GM23338 (cell line): Measurements from ENCODE around the gene POLK. TPM values are rescaled to one million over a fixed set of nuclear protein-coding genes. Genes with fewer than 3 reads are reported as not detected.

Source experiments
- ATAC-seq: fragments of 200-7000 bp; cut with Tn5 transposase; 3 replicates; pipeline ENCODE4 v1.9.1; 2020
- DNase-seq: peaks from one replicate; pipeline ENCODE4 v3.0.0-alpha.2; 2015; ENCODE audit warnings: low spot score
- H2AFZ ChIP-seq: fragments of 200-600 bp; sonication (generic); 2 replicates; pipeline ENCODE4 v1.8.0; 2016; ENCODE audit warnings: antibody characterized with exemption, mild to moderate bottlenecking, moderate library complexity
- H3F3A ChIP-seq: fragments of 200-600 bp; sonication (generic); replicated peaks from 2 replicates; pipeline ENCODE4 v1.8.0; 2017; ENCODE audit warnings: antibody characterized with exemption, mixed run types, low read depth
- H3K27ac ChIP-seq: fragments of 200-600 bp; sonication (generic); 2 replicates; pipeline ENCODE4 v1.6.1; 2016; ENCODE audit warnings: low read depth
- H3K27me3 ChIP-seq: fragments of 200-600 bp; sonication (generic); 2 replicates; pipeline ENCODE4 v1.8.0; 2016; ENCODE audit warnings: mild to moderate bottlenecking, mixed run types, moderate library complexity; ENCODE audit not compliant: insufficient read depth
- H3K36me3 ChIP-seq: fragments of 200-600 bp; sonication (generic); 2 replicates; pipeline ENCODE4 v1.8.0; 2016; ENCODE audit warnings: mild to moderate bottlenecking; ENCODE audit not compliant: insufficient read depth
- H3K4me1 ChIP-seq: fragments of 200-600 bp; sonication (generic); 2 replicates; pipeline ENCODE4 v1.8.0; 2016; ENCODE audit warnings: mild to moderate bottlenecking, moderate library complexity; ENCODE audit not compliant: insufficient read depth
- H3K4me2 ChIP-seq: fragments of 200-600 bp; sonication (generic); 2 replicates; pipeline ENCODE4 v1.7.1; 2017; ENCODE audit warnings: mixed run types
- H3K4me3 ChIP-seq: fragments of 200-600 bp; sonication (generic); 2 replicates; pipeline ENCODE4 v1.6.1; 2016; ENCODE audit warnings: mixed run types
- H3K79me2 ChIP-seq: fragments of 200-600 bp; sonication (generic); replicated peaks from 2 replicates; pipeline ENCODE4 v1.8.0; 2017; ENCODE audit warnings: mild to moderate bottlenecking; ENCODE audit not compliant: insufficient read depth
- H3K9me2 ChIP-seq: fragments of 200-600 bp; sonication (generic); 2 replicates; pipeline ENCODE4 v1.8.0; 2017; ENCODE audit not compliant: insufficient read depth
- H4K20me1 ChIP-seq: fragments of 200-600 bp; sonication (generic); replicated peaks from 2 replicates; pipeline ENCODE4 v1.8.0; 2017; ENCODE audit warnings: mild to moderate bottlenecking; ENCODE audit not compliant: insufficient read depth
- H3K27ac Mint-ChIP-seq: 2 replicates; pipeline ENCODE4 v1.8.0; 2020; ENCODE audit warnings: inconsistent platforms, mild to moderate bottlenecking, moderate library complexity, mixed read lengths
- H3K27me3 Mint-ChIP-seq: 3 replicates; pipeline ENCODE4 v1.8.0; 2022; ENCODE audit warnings: low read depth, mild to moderate bottlenecking, moderate library complexity, mixed read lengths, inconsistent platforms; ENCODE audit not compliant: insufficient read depth, poor library complexity
- H3K36me3 Mint-ChIP-seq: 3 replicates; pipeline ENCODE4 v1.8.0; 2021; ENCODE audit warnings: low read depth, mild to moderate bottlenecking, inconsistent platforms, moderate library complexity, mixed read lengths
- H3K4me1 Mint-ChIP-seq: 3 replicates; pipeline ENCODE4 v1.8.0; 2020; ENCODE audit warnings: mild to moderate bottlenecking, inconsistent platforms, mixed read lengths
- H3K4me3 Mint-ChIP-seq: 3 replicates; pipeline ENCODE4 v1.8.0; 2021; ENCODE audit warnings: moderate library complexity, mild to moderate bottlenecking, inconsistent platforms, mixed read lengths
- H3K9me3 Mint-ChIP-seq: 3 replicates; pipeline ENCODE4 v1.8.0; 2020; ENCODE audit warnings: moderate library complexity, mild to moderate bottlenecking, inconsistent platforms, mixed read lengths
- CREB1 ChIP-seq: fragments of 250-450 bp; sonication (Bioruptor Pico); IDR thresholded peaks from 2 replicates; pipeline ENCODE4 v1.5.0; 2020; ENCODE audit warnings: low read depth, mild to moderate bottlenecking, moderate library complexity
- CTCF ChIP-seq, 2 experiments: fragments of 200-600 bp in 1 of 2; sonication (generic) in 1 of 2; conservative IDR thresholded peaks; 2 replicates each; pipeline versions ENCODE4 v1.5.1 to v1.6.1; 2016 to 2017; ENCODE audit warnings: antibody characterized with exemption in 2 of 2, low read depth in 2 of 2, mild to moderate bottlenecking in 2 of 2, moderate library complexity in 1 of 2
- ETS1 ChIP-seq: IDR thresholded peaks from 2 replicates; pipeline ENCODE4 v1.6.1; 2016; ENCODE audit warnings: antibody characterized with exemption
- EZH2 ChIP-seq: fragments of 200-600 bp; sonication (generic); IDR thresholded peaks from one replicate; pipeline ENCODE4 v1.8.0; 2017; ENCODE audit warnings: antibody characterized with exemption, mild to moderate bottlenecking, low read depth; ENCODE audit not compliant: unreplicated experiment
- EZH2phosphoT487 ChIP-seq: fragments of 200-600 bp; sonication (generic); IDR thresholded peaks from one replicate; pipeline ENCODE4 v1.8.1; 2018; ENCODE audit warnings: antibody characterized with exemption; ENCODE audit not compliant: unreplicated experiment
- JUNB ChIP-seq: IDR thresholded peaks from one replicate; pipeline ENCODE4 v1.6.1; 2016; ENCODE audit warnings: antibody characterized with exemption; ENCODE audit not compliant: unreplicated experiment
- NANOG ChIP-seq: IDR thresholded peaks from 2 replicates; pipeline ENCODE4 v1.6.1; 2016; ENCODE audit warnings: antibody characterized with exemption, borderline replicate concordance
- POLR2AphosphoS5 ChIP-seq: IDR thresholded peaks from 2 replicates; pipeline ENCODE4 v1.6.1; 2016; ENCODE audit warnings: antibody characterized with exemption, low read depth
- REST ChIP-seq: IDR thresholded peaks from one replicate; pipeline ENCODE4 v1.6.1; 2018; ENCODE audit warnings: antibody characterized with exemption; ENCODE audit not compliant: unreplicated experiment
- STAT1 ChIP-seq: IDR thresholded peaks from one replicate; pipeline ENCODE4 v1.6.1; 2016; ENCODE audit warnings: antibody characterized with exemption; ENCODE audit not compliant: unreplicated experiment
- ZNF114 ChIP-seq: fragments of 250-450 bp; sonication (Bioruptor Pico); IDR thresholded peaks from 2 replicates; pipeline ENCODE4 v1.5.0; 2020; ENCODE audit warnings: mild to moderate bottlenecking, moderate library complexity
- ZNF331 ChIP-seq: fragments of 250-450 bp; sonication (Bioruptor Pico); IDR thresholded peaks from 2 replicates; pipeline ENCODE4 v1.5.0; 2020; ENCODE audit warnings: low read depth, mild to moderate bottlenecking, moderate library complexity
- polyA plus RNA-seq: library from polyadenylated mRNA; unstranded; fragments of >200 nt; fragmentation: Nextera tagmentation; extraction: Ambion mirVana; gene quantifications from 2 replicates; pipeline ENCODE4 v1.2.1, GENCODE V29; 2016
- total RNA-seq: library from RNA; depleted of rRNA; stranded (reverse); fragments of >200 nt; shearing (Covaris generic); gene quantifications from 2 replicates; pipeline ENCODE4 v1.2.3, GENCODE V29; 2014

The POLK gene
- total and polyA plus RNA-seq, 2 experiments from 2014 or later = 6.3 to 14.5 TPM

- H3K27ac ChIP-seq = no peak overlapping the region
- H3K27me3 ChIP-seq = no peaks in the 10 kb centered on the region
- no peak for ATAC-seq
- no peaks in the 10 kb centered on the region for H4K20me1 ChIP-seq
- H3K27ac Mint-ChIP-seq = no peak overlapping the region
- H3K27me3 Mint-ChIP-seq = no peaks in the 10 kb centered on the region
- H3K4me3 ChIP-seq = no peak overlapping the region
- H3K36me3 Mint-ChIP-seq = no peaks in the 10 kb centered on the region
- TF ChIP-seq EZH2phosphoT487 = no peak
- TF ChIP-seq CTCF (conservative IDR thresholded peaks at IDR 0.05; ENCODE audit: low read depth in 2 of 2) = no peak
- no peak for TF ChIP-seq CREB1 (CRISPR knock-in tag)
- no peak for TF ChIP-seq JUNB
- no peak overlapping the region for H3K4me3 Mint-ChIP-seq
- H3K4me1 ChIP-seq = no peaks in the 10 kb centered on the region
- H3K9me2 ChIP-seq = no peaks in the 10 kb centered on the region
- no peaks in the 10 kb centered on the region for H3F3A ChIP-seq
- peaks cover 2% of the 10 kb centered on the region; the same call in 1 of the 3 replicates for H3K4me1 Mint-ChIP-seq
- H3K9me3 Mint-ChIP-seq = no peaks in the 10 kb centered on the region
- no peaks in the 10 kb centered on the region for H3K79me2 ChIP-seq
- no peak for DNase-seq
- no peak overlapping the region for H3K4me2 ChIP-seq
- no peak overlapping the region for H2AFZ ChIP-seq
- H3K36me3 ChIP-seq = no peaks in the 10 kb centered on the region
These were observed 120.6 kb downstream of the POLK start for GRCh38 chr5:75632321-75632720.

- H3K4me3 ChIP-seq = no peak overlapping the region
- H3K79me2 ChIP-seq = no peaks in the 10 kb centered on the region
- H3K4me1 ChIP-seq = no peaks in the 10 kb centered on the region
- peaks cover 4% of the 10 kb centered on the region; the same call in 1 of the 3 replicates for H3K4me1 Mint-ChIP-seq
- peaks cover 3% of the 10 kb centered on the region for H3K27me3 Mint-ChIP-seq
- H2AFZ ChIP-seq = no peak overlapping the region
- H3K27ac Mint-ChIP-seq = no peak overlapping the region
- ATAC-seq (no peak), DNase-seq (no peak)
- H3K36me3 ChIP-seq = no peaks in the 10 kb centered on the region
- no peaks in the 10 kb centered on the region for H3F3A ChIP-seq
- no peaks in the 10 kb centered on the region for H3K36me3 Mint-ChIP-seq
- no peak overlapping the region for H3K4me3 Mint-ChIP-seq
- H3K4me2 ChIP-seq = no peak overlapping the region
- H3K9me3 Mint-ChIP-seq = peaks cover 2% of the 10 kb centered on the region; the same call in 1 of the 3 replicates
- H3K9me2 ChIP-seq = no peaks in the 10 kb centered on the region
- H4K20me1 ChIP-seq = no peaks in the 10 kb centered on the region
- no peak overlapping the region for H3K27ac ChIP-seq
- H3K27me3 ChIP-seq = no peaks in the 10 kb centered on the region
- TF ChIP-seq JUNB = no peak
- no peak for TF ChIP-seq EZH2phosphoT487
- TF ChIP-seq CTCF (conservative IDR thresholded peaks at IDR 0.05; ENCODE audit: low read depth in 2 of 2) = no peak
- TF ChIP-seq CREB1 (CRISPR knock-in tag) = no peak
- TF ChIP-seq EZH2 = no peak
- no peak for TF ChIP-seq ZNF331 (CRISPR knock-in tag)
- no peak for TF ChIP-seq ETS1
- TF ChIP-seq ZNF114 = no peak
- TF ChIP-seq REST = no peak
- TF ChIP-seq STAT1 = no peak
- TF ChIP-seq POLR2AphosphoS5 = no peak
- no peak for TF ChIP-seq NANOG
These were observed 126.3 kb downstream of the POLK start for GRCh38 chr5:75637949-75638348.
